ENCODE measurements around the gene UBN2.

Gene UBN2

DNA sequence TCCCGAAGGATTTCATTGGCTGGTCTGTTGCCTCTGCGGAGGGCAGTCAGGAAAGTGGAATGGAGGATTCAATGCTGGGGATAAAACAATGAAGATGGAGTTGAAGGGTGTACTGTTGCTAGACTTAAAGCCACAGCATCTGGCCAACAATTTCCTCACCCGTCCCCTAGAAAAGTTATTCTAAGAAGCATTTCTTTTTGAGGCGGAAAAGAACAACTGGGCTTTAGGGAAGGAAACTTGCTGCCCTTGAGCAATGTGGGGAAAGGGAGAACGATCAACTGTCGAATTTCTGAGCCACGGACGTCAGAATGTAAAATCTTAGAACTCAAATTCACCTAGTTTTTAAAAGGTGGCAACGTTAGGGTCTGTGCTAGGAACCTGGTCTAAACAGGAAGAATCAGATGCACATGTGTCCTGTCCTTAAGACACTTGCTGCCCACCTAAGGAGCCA, 110.8 kb downstream of the UBN2 start:
- no peak for DNase-seq (ENCODE audit: low read depth in 2 of 2, low spot score in 1 of 2)

DNA sequence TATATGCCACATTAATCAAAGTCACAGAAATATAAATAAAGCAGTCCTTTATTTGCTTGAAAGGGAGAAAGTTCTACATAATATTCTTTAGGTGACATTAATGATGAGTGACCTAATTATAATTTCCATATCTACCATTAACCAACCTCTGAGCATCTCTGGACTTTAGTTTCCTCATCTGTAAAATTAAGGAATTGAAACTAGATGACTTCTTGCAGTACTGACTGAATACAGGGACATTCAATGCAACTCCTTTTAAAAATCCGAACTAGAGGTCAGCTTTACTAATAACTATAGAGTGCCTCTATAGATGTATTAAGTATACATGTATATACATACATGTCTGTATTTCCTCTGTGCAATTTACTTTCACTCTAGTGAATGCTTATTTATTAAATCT, 114.0 kb downstream of the UBN2 start:
- no peak for DNase-seq (ENCODE audit: low read depth in 2 of 2, low spot score in 1 of 2)

DNA sequence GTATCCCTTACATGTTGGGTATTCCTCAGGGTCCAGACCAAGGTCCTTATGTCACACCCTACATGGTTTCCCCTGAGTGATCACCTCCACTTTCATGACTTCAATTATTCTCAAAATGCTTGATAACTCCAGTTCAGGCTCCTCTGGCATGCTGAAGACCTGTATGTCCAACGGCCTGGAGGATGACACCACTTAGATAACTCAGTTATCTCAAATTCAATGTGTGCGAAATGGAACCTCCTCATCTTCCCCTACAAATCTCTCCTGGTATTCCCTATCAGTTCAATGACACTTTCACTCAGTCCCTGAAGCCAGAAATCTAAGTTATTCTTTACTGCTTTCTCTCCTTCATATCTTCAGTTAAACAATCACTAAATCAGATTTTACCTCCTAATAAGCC, 120.0 kb downstream of the UBN2 start:
- no peak for DNase-seq (ENCODE audit: low read depth in 2 of 2, low spot score in 1 of 2)

DNA sequence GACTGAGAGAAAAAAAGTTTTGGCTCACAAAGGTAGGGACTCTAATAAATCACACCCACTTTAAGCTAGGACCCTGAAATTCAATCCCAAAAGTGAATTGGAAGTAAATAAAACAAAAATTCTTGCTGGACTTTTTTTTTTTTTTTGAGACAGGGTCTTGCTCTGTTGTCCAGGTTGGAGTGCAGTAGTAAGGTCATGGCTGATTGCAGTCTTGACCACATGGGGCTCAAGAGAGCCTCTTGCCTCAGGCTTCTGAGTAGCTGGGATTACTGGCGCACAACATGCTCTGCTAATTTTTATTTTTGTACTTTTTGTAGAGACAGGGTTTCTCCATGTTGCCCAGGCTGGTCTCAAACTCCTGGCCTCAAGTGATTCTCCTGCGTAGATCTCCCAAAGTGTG, 123.7 kb downstream of the UBN2 start:
- no peak for DNase-seq (ENCODE audit: low read depth in 2 of 2, low spot score in 1 of 2)

- DNase-seq (ENCODE audit: low read depth in 2 of 2, low spot score in 1 of 2), result no peak
Observed at GRCh38 chr7:139355320-139355719, 124.3 kb downstream of the UBN2 start.
